Fibroblast of skin of scalp (primary cell): ENCODE measurements around the gene TEX29.

Experiments used
- DNase-seq: peaks from one replicate; pipeline ENCODE4 v3.0.0-alpha.2; 2013

The TEX29 gene

GRCh38 chr13:111343186-111343805, 22.9 kb downstream of the TEX29 start:
- DNase-seq: no peak

GRCh38 chr13:111344471-111345191, 24.2 kb downstream of the TEX29 start:
- DNase-seq: peak; percentile 42

- no peak for DNase-seq
These were observed 25.2 kb downstream of the TEX29 start for GRCh38 chr13:111345682-111346081.

GRCh38 chr13:111346101-111346680, 25.7 kb downstream of the TEX29 start:
- no peak for DNase-seq

- DNase-seq: no peak
These were observed 27.0 kb downstream of the TEX29 start for GRCh38 chr13:111347438-111347837.

- no peak for DNase-seq
These were observed 33.1 kb downstream of the TEX29 start for GRCh38 chr13:111353508-111353907.

GRCh38 chr13:111354789-111355188, 34.3 kb downstream of the TEX29 start:
- DNase-seq: no peak

GRCh38 chr13:111356795-111357194, 36.4 kb downstream of the TEX29 start:
- no peak for DNase-seq

- DNase-seq: peak; percentile 49
These were observed 38.9 kb downstream of the TEX29 start for GRCh38 chr13:111359237-111359915.

- no peak for DNase-seq
These were observed 39.5 kb downstream of the TEX29 start for GRCh38 chr13:111359930-111360329.

- DNase-seq: no peak
These were observed 40.0 kb downstream of the TEX29 start for GRCh38 chr13:111360452-111360851.

- no peak for DNase-seq
These were observed 40.8 kb downstream of the TEX29 start for GRCh38 chr13:111361046-111361872.

GRCh38 chr13:111361873-111362648, 41.6 kb downstream of the TEX29 start:
- no peak for DNase-seq

- no peak for DNase-seq
These were observed 42.7 kb downstream of the TEX29 start for GRCh38 chr13:111363121-111363520.

- DNase-seq: no peak
These were observed 43.1 kb downstream of the TEX29 start for GRCh38 chr13:111363591-111363990.

GRCh38 chr13:111365149-111366005, 44.9 kb downstream of the TEX29 start:
- DNase-seq: no peak

GRCh38 chr13:111367340-111367739, 46.9 kb downstream of the TEX29 start:
- DNase-seq: no peak

GRCh38 chr13:111368091-111368490, 47.6 kb downstream of the TEX29 start:
- no peak for DNase-seq

- no peak for DNase-seq
These were observed 49.7 kb downstream of the TEX29 start for GRCh38 chr13:111370147-111370546.
